Measurements from ENCODE around the gene FAM170B. TPM values are rescaled to one million over a fixed set of nuclear protein-coding genes. Genes with fewer than 3 reads are reported as not detected.

The FAM170B gene
- total RNA-seq (under 1 TPM in 1 of 5 experiments, not detected in 4; 0.15 TPM), polyA plus RNA-seq (not detected), total RNA-seq (not detected)

DNA sequence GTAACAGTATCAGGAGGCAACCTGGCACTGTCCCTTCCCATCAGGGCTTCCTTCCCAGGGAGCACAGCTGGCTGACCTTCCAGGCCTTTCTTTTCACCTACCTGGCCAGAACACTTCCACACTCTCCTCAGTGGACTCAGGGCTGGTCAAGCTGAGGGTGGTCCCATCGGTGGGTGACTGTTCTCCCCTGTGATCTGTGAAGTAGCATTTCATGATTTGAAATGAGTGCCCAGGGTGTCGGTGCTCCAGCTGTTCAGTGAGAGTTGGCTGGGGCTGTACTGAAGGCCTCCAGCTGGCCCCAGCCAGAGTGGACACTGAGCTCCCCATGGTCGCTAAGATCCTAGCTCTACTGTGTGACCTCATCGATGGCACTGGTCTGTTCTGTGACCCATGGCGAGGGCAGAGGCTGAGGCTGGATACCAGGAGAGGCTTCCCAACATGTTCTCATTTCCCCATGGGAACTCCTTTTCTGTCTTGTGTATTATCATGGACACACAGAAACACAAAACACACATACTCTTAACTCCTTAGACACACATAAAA is at the start of gene FAM170B:
Gene FAM170B (minus strand): TSS at position 316 of the 543 bp plus-strand sequence. CDS start 103 bp downstream, at position 213.
- H3K4me3 ChIP-seq (ENCODE audit: low read length) = no peak within 1 kb of the TSS
- ATAC-seq (no peak), DNase-seq (no peak)
- peaks cover 0 to 3% of the 10 kb centered on the region in 2 donors for H3K27me3 ChIP-seq (ENCODE audit: control insufficient read depth in 2 of 2, insufficient read depth in 2 of 2, low read length in 2 of 2)
- Mint-ChIP-seq H3K4me3 (no peak within 1 kb of the TSS), H3K36me3 (peaks cover 0 to 3% (median 0%) of the 10 kb centered on the region in 5 donors), H3K27ac (no peak within 1 kb of the TSS), H3K27me3 (peaks cover 8 to 34% (median 21%) of the 10 kb centered on the region in 5 donors), H3K4me1 (peaks cover 0 to 8% (median 0%) of the 10 kb centered on the region in 7 donors), H3K9me3 (peaks cover 0 to 14% (median 3%) of the 10 kb centered on the region in 11 donors)
- no peak within 1 kb of the TSS for H3K27ac ChIP-seq (ENCODE audit: low read depth, low read length)
- no peaks in the 10 kb centered on the region for H3K36me3 ChIP-seq (ENCODE audit: control insufficient read depth in 2 of 3, insufficient read depth in 3 of 3, low read length in 3 of 3)
- no peaks in the 10 kb centered on the region for H3K4me1 ChIP-seq (ENCODE audit: control insufficient read depth in 2 of 2, insufficient read depth in 2 of 2, low read length in 2 of 2)
- ChIA-PET CTCF (no interaction called here), POLR2A (no interaction called here)
- H3K9me3 ChIP-seq (ENCODE audit: control insufficient read depth in 2 of 3, low read length in 3 of 3) = no peaks in the 10 kb centered on the region
- intact Hi-C loops (cut with micrococcal nuclease) = no loop called here

GRCh38 chr10:49182776-49183175 is 49.0 kb upstream of the FAM170B start:
- Histone ChIP-seq H3K36me3 (ENCODE audit: control insufficient read depth in 2 of 3, insufficient read depth in 3 of 3, low read length in 3 of 3) (no peaks in the 10 kb centered on the region), H3K9me3 (ENCODE audit: control insufficient read depth in 2 of 3, low read length in 3 of 3) (no peaks in the 10 kb centered on the region), H3K4me3 (ENCODE audit: low read length) (no peak overlapping the region), H3K27ac (ENCODE audit: low read depth, low read length) (no peak overlapping the region), H3K27me3 (ENCODE audit: control insufficient read depth in 2 of 2, insufficient read depth in 2 of 2, low read length in 2 of 2) (no peaks in the 10 kb centered on the region), H3K4me1 (ENCODE audit: control insufficient read depth in 2 of 2, insufficient read depth in 2 of 2, low read length in 2 of 2) (no peaks in the 10 kb centered on the region)
- POLR2A ChIA-PET = no interaction called here
- peaks cover 0 to 69% (median 5%) of the 10 kb centered on the region in 7 donors for H3K4me1 Mint-ChIP-seq
- ATAC-seq (no peak), DNase-seq (peak in 1 of 9 donors; percentile 15)
- no peaks in the 10 kb centered on the region for H3K9me3 Mint-ChIP-seq
- peak overlapping the region in 1 of 10 donors; percentile 47 for H3K4me3 Mint-ChIP-seq
- peak overlapping the region in 1 of 9 donors; percentile 59 for H3K27ac Mint-ChIP-seq
- H3K36me3 Mint-ChIP-seq = peaks cover 0 to 16% (median 0%) of the 10 kb centered on the region in 5 donors
- intact Hi-C loops (cut with micrococcal nuclease) = loop anchor here in 1 of 2 donors (5.0 to 10.0 kb wide), 2 partner anchors 378 to 875 kb away; partner anchors contain the start of gene MAPK8
- CTCF ChIA-PET = no interaction called here
- peaks cover under 1 to 31% (median 12%) of the 10 kb centered on the region in 5 donors for H3K27me3 Mint-ChIP-seq

DNA sequence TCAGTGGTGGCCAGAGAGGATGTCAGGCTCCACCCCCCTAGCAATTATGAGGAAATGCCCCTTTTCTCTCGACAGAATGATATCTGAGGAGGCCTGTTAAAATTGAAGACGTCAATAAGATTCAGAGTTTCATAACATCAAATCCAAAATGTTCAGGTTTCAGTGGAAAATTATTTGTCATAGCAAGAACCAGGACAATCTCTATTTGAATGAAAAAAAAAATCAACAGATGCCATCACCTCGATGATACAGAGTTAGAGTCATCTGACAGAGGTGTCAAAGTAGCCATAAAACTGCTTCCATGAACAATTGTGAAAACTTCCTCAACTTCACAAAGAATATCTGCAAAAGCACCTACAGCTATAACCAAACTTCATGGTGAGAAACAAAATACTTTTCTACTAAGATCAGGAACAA is 46.6 kb upstream of the FAM170B start:
- H3K4me3 ChIP-seq (ENCODE audit: low read length) = no peak overlapping the region
- POLR2A ChIA-PET = no interaction called here
- Mint-ChIP-seq H3K4me3 (peak overlapping the region in 1 of 10 donors; percentile 40), H3K4me1 (peaks cover 0 to 73% (median 5%) of the 10 kb centered on the region in 7 donors), H3K27ac (peak overlapping the region in 1 of 9 donors; percentile 34), H3K27me3 (peaks cover 0 to 25% (median 4%) of the 10 kb centered on the region in 5 donors), H3K36me3 (peaks cover 0 to 15% (median 0%) of the 10 kb centered on the region in 5 donors), H3K9me3 (no peaks in the 10 kb centered on the region)
- DNase-seq = no peak
- intact Hi-C loops (cut with micrococcal nuclease) = loop anchor here in 1 of 2 donors (5.0 to 10.0 kb wide), 2 partner anchors 376 to 873 kb away; partner anchors contain the start of gene MAPK8
- no peaks in the 10 kb centered on the region for H3K27me3 ChIP-seq (ENCODE audit: control insufficient read depth in 2 of 2, insufficient read depth in 2 of 2, low read length in 2 of 2)
- H3K27ac ChIP-seq (ENCODE audit: low read depth, low read length) = no peak overlapping the region
- H3K4me1 ChIP-seq (ENCODE audit: control insufficient read depth in 2 of 2, insufficient read depth in 2 of 2, low read length in 2 of 2) = no peaks in the 10 kb centered on the region
- no peaks in the 10 kb centered on the region for H3K9me3 ChIP-seq (ENCODE audit: control insufficient read depth in 2 of 3, low read length in 3 of 3)
- CTCF ChIA-PET = no interaction called here
- H3K36me3 ChIP-seq (ENCODE audit: control insufficient read depth in 2 of 3, insufficient read depth in 3 of 3, low read length in 3 of 3) = no peaks in the 10 kb centered on the region
- no peak for ATAC-seq

- Mint-ChIP-seq H3K4me1 (peaks cover 0 to 75% (median 5%) of the 10 kb centered on the region in 7 donors), H3K27me3 (peaks cover 0 to 28% (median 10%) of the 10 kb centered on the region in 5 donors), H3K27ac (peak overlapping the region in 1 of 9 donors; percentile 34), H3K36me3 (peaks cover 0 to 15% (median 0%) of the 10 kb centered on the region in 5 donors), H3K4me3 (peak overlapping the region in 1 of 10 donors; percentile 40), H3K9me3 (no peaks in the 10 kb centered on the region)
- intact Hi-C loops (cut with micrococcal nuclease) = loop anchor here in 1 of 2 donors (5.0 to 10.0 kb wide), 2 partner anchors 375 to 873 kb away; partner anchors contain the start of gene MAPK8
- Histone ChIP-seq H3K4me1 (ENCODE audit: control insufficient read depth in 2 of 2, insufficient read depth in 2 of 2, low read length in 2 of 2) (no peaks in the 10 kb centered on the region), H3K27ac (ENCODE audit: low read depth, low read length) (no peak overlapping the region), H3K4me3 (ENCODE audit: low read length) (no peak overlapping the region), H3K9me3 (ENCODE audit: control insufficient read depth in 2 of 3, low read length in 3 of 3) (no peaks in the 10 kb centered on the region), H3K36me3 (ENCODE audit: control insufficient read depth in 2 of 3, insufficient read depth in 3 of 3, low read length in 3 of 3) (no peaks in the 10 kb centered on the region), H3K27me3 (ENCODE audit: control insufficient read depth in 2 of 2, insufficient read depth in 2 of 2, low read length in 2 of 2) (no peaks in the 10 kb centered on the region)
- DNase-seq = no peak
- ChIA-PET CTCF (no interaction called here), POLR2A (no interaction called here)
- no peak for ATAC-seq
These were observed 46.0 kb upstream of the FAM170B start for GRCh38 chr10:49179699-49180443.

DNA sequence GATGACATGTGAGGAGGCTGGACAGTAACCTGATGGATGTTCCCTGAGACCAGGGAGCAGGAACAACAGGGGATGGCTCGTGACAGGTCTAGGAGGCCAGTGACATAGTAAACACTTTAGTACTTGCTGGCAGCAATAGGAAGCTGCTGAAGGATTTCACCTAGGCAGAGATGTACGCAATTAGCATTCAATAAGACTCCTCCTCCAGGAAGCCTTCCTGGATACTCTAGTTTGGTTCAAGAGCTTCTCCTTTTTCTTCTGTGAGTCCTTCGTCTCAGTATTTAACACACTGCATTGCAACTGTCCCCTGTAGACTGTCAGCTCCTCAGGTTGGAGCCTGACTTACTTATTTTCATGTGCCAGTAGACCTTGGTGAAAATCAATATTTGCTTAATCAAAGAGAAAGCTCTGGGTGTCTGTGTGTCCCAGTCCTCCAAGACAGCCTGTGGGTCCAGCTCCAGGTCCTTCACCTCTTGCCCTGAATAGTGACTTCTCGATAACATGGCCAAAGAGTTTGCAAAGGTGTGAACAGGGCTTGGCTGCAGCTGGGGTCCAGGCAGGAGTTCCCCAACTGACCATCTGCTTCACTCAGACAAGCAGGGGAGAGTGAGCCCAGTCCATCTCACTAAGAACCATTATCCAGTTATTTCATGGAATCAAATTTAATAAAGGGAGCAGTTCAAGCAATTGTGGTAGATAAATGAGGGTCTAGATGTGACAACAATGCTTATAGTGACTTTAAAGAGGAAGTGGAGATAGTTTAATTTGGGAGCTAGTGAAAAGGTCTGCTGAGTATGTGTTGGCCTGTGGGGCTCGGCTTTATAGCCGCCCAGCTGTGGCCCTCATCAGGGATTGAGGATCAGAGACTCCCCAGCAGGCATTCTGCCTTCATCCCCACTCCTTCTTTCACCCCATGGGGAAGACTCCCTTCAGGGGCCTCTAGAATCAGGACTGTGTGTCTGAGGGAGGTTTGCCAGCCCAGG is 45.0 kb upstream of the FAM170B start:
- Mint-ChIP-seq H3K9me3 (no peaks in the 10 kb centered on the region), H3K27me3 (peaks cover 0 to 34% (median 12%) of the 10 kb centered on the region in 5 donors), H3K27ac (peak overlapping the region in 1 of 9 donors; percentile 99), H3K36me3 (peaks cover 0 to 15% (median 0%) of the 10 kb centered on the region in 5 donors), H3K4me1 (peaks cover 0 to 71% (median 4%) of the 10 kb centered on the region in 7 donors), H3K4me3 (no peak overlapping the region)
- ATAC-seq (no peak), DNase-seq (no peak)
- Histone ChIP-seq H3K27me3 (ENCODE audit: control insufficient read depth in 2 of 2, insufficient read depth in 2 of 2, low read length in 2 of 2) (no peaks in the 10 kb centered on the region), H3K4me1 (ENCODE audit: control insufficient read depth in 2 of 2, insufficient read depth in 2 of 2, low read length in 2 of 2) (no peaks in the 10 kb centered on the region), H3K9me3 (ENCODE audit: control insufficient read depth in 2 of 3, low read length in 3 of 3) (no peaks in the 10 kb centered on the region), H3K36me3 (ENCODE audit: control insufficient read depth in 2 of 3, insufficient read depth in 3 of 3, low read length in 3 of 3) (no peaks in the 10 kb centered on the region), H3K4me3 (ENCODE audit: low read length) (no peak overlapping the region), H3K27ac (ENCODE audit: low read depth, low read length) (no peak overlapping the region)
- ChIA-PET POLR2A (no interaction called here), CTCF (no interaction called here)
- intact Hi-C loops (cut with micrococcal nuclease) = no loop called here

All from naive thymus-derived CD4-positive, alpha-beta T cell (primary cell).